Muscle layer of colon (tissue), 2 donors: Measurements from ENCODE around the gene PLEKHA6.
"Not testable (repeated sequence)": the region's sequence is repeated elsewhere in the genome, so short reads cannot be mapped to it uniquely, and the experiment has no call there.

Experiments
- H3K27ac ChIP-seq: one replicate; pipeline ENCODE4 v1.7.0; 2013; ENCODE audit warnings: low read depth, mild to moderate bottlenecking, low read length, moderate library complexity
- H3K27me3 ChIP-seq, 2 donors: one replicate each; pipeline ENCODE4 v1.7.0; 2013; ENCODE audit warnings: low read length in 2 of 2, mild to moderate bottlenecking in 2 of 2; ENCODE audit not compliant: insufficient read depth in 2 of 2, control insufficient read depth in 1 of 2
- H3K36me3 ChIP-seq: one replicate; pipeline ENCODE4 v1.7.0; 2013; ENCODE audit warnings: mild to moderate bottlenecking, low read length; ENCODE audit not compliant: insufficient read depth
- H3K4me1 ChIP-seq: one replicate; pipeline ENCODE4 v1.7.0; 2013; ENCODE audit warnings: mild to moderate bottlenecking, low read length; ENCODE audit not compliant: insufficient read depth
- H3K4me3 ChIP-seq, 2 donors: one replicate each; pipeline ENCODE4 v1.7.0; 2013; ENCODE audit warnings: low read length in 2 of 2, low read depth in 1 of 2, mild to moderate bottlenecking in 1 of 2, moderate library complexity in 1 of 2
- H3K9ac ChIP-seq: one replicate; pipeline ENCODE4 v1.7.0; 2013; ENCODE audit warnings: low read length
- H3K9me3 ChIP-seq: one replicate; pipeline ENCODE4 v1.7.0; 2013; ENCODE audit warnings: mild to moderate bottlenecking, low read length
- donor health status: abdominal sarcoma.
- donor health status: Adenocarcinoma of cecum.

PLEKHA6 gene

GRCh38 chr1:204317170-204317569, 42.6 kb downstream of the PLEKHA6 start:
- Histone ChIP-seq H3K9ac (no peak overlapping the region), H3K36me3 (no peaks in the 10 kb centered on the region), H3K9me3 (no peaks in the 10 kb centered on the region), H3K4me3 (no peak overlapping the region), H3K27me3 (no peaks in the 10 kb centered on the region), H3K27ac (no peak overlapping the region), H3K4me1 (peaks cover 25% of the 10 kb centered on the region)

- Histone ChIP-seq H3K27me3 (no peaks in the 10 kb centered on the region), H3K9ac (no peak overlapping the region), H3K4me1 (peaks cover 21% of the 10 kb centered on the region), H3K27ac (no peak overlapping the region), H3K9me3 (no peaks in the 10 kb centered on the region), H3K36me3 (no peaks in the 10 kb centered on the region), H3K4me3 (no peak overlapping the region)
Measured at GRCh38 chr1:204316164-204316563, 43.6 kb downstream of the PLEKHA6 start.

- Histone ChIP-seq H3K27me3 (no peaks in the 10 kb centered on the region), H3K4me3 (no peak overlapping the region), H3K9ac (no peak overlapping the region), H3K36me3 (no peaks in the 10 kb centered on the region), H3K27ac (no peak overlapping the region), H3K9me3 (no peaks in the 10 kb centered on the region), H3K4me1 (peaks cover 14% of the 10 kb centered on the region)
Measured at GRCh38 chr1:204314893-204315658, 44.7 kb downstream of the PLEKHA6 start.

GRCh38 chr1:204314171-204314892, 45.4 kb downstream of the PLEKHA6 start:
- Histone ChIP-seq H3K4me3 (no peak overlapping the region), H3K36me3 (no peaks in the 10 kb centered on the region), H3K27me3 (no peaks in the 10 kb centered on the region), H3K9ac (no peak overlapping the region), H3K4me1 (peaks cover 6% of the 10 kb centered on the region), H3K9me3 (no peaks in the 10 kb centered on the region), H3K27ac (no peak overlapping the region)

- Histone ChIP-seq H3K4me3 (no peak overlapping the region), H3K27me3 (no peaks in the 10 kb centered on the region)
Measured at GRCh38 chr1:204313675-204314074, 46.1 kb downstream of the PLEKHA6 start.

GRCh38 chr1:204310970-204311369, 48.8 kb downstream of the PLEKHA6 start:
- H3K9ac ChIP-seq, H3K9me3 ChIP-seq, H3K27me3 ChIP-seq, H3K4me1 ChIP-seq, H3K36me3 ChIP-seq, H3K4me3 ChIP-seq, H3K27ac ChIP-seq: not testable (repeated sequence)

More at GRCh38 chr1:204313675-204314074, 46.1 kb downstream of the PLEKHA6 start:
- H3K27ac ChIP-seq = no peak overlapping the region
- H3K36me3 ChIP-seq = no peaks in the 10 kb centered on the region
- no peaks in the 10 kb centered on the region for H3K9me3 ChIP-seq
- no peaks in the 10 kb centered on the region for H3K4me1 ChIP-seq
- no peak overlapping the region for H3K9ac ChIP-seq

- H3K9me3 ChIP-seq = no peaks in the 10 kb centered on the region
- no peak overlapping the region for H3K27ac ChIP-seq
- H3K4me1 ChIP-seq = peaks cover 6% of the 10 kb centered on the region
- no peak overlapping the region for H3K9ac ChIP-seq
- H3K36me3 ChIP-seq = no peaks in the 10 kb centered on the region
- H3K4me3 ChIP-seq = no peak overlapping the region
- H3K27me3 ChIP-seq = no peaks in the 10 kb centered on the region
Measured at GRCh38 chr1:204308023-204308628, 51.6 kb downstream of the PLEKHA6 start.

- H3K27ac ChIP-seq = no peak overlapping the region
- H3K4me3 ChIP-seq = peak overlapping the region; percentile 2 to 18
Measured at GRCh38 chr1:204307334-204307883, 52.3 kb downstream of the PLEKHA6 start.

GRCh38 chr1:204306076-204306475, 53.7 kb downstream of the PLEKHA6 start:
- Histone ChIP-seq H3K9me3 (no peaks in the 10 kb centered on the region), H3K27ac (no peak overlapping the region), H3K36me3 (no peaks in the 10 kb centered on the region), H3K27me3 (peaks cover 0 to 5% of the 10 kb centered on the region in 2 donors), H3K4me3 (no peak overlapping the region), H3K4me1 (peaks cover 9% of the 10 kb centered on the region), H3K9ac (no peak overlapping the region)

More at GRCh38 chr1:204307334-204307883, 52.3 kb downstream of the PLEKHA6 start:
- H3K9me3 ChIP-seq = no peaks in the 10 kb centered on the region
- H3K9ac ChIP-seq = no peak overlapping the region
- H3K36me3 ChIP-seq = no peaks in the 10 kb centered on the region
- H3K4me1 ChIP-seq = peaks cover 6% of the 10 kb centered on the region
- no peaks in the 10 kb centered on the region for H3K27me3 ChIP-seq

- Histone ChIP-seq H3K4me1 (peaks cover 9% of the 10 kb centered on the region), H3K27me3 (peaks cover 0 to 5% of the 10 kb centered on the region in 2 donors), H3K27ac (no peak overlapping the region), H3K36me3 (no peaks in the 10 kb centered on the region), H3K4me3 (no peak overlapping the region), H3K9ac (no peak overlapping the region), H3K9me3 (no peaks in the 10 kb centered on the region)
Measured at GRCh38 chr1:204304067-204304466, 55.7 kb downstream of the PLEKHA6 start.

GRCh38 chr1:204302769-204303168, 57.0 kb downstream of the PLEKHA6 start:
- no peak overlapping the region for H3K9ac ChIP-seq
- H3K36me3 ChIP-seq = no peaks in the 10 kb centered on the region
- no peak overlapping the region for H3K4me3 ChIP-seq
- peaks cover 0 to 5% of the 10 kb centered on the region in 2 donors for H3K27me3 ChIP-seq
- H3K4me1 ChIP-seq = peaks cover 4% of the 10 kb centered on the region
- no peaks in the 10 kb centered on the region for H3K9me3 ChIP-seq
- H3K27ac ChIP-seq = no peak overlapping the region
